Breast epithelium (tissue), 3 donors: ENCODE data around the gene EPHA2.

ENCODE experiments used
- CTCF ChIP-seq, 3 donors: fragments of 450-650 bp; IDR thresholded peaks; one replicate each; pipeline ENCODE4 v1.5.1; 2016 to 2017; ENCODE audit warnings: antibody characterized with exemption in 3 of 3, mild to moderate bottlenecking in 3 of 3, moderate library complexity in 3 of 3
- POLR2A ChIP-seq: fragments of 450-650 bp; IDR thresholded peaks from one replicate; pipeline ENCODE4 v1.6.1; 2016; ENCODE audit warnings: antibody characterized with exemption, mild to moderate bottlenecking, moderate library complexity
- POLR2AphosphoS5 ChIP-seq, 3 donors: sonication (generic); formaldehyde crosslinking; IDR thresholded peaks; one replicate each; pipeline ENCODE4 v1.6.1; 2017; ENCODE audit warnings: antibody characterized with exemption in 3 of 3

- no peak for TF ChIP-seq CTCF (IDR thresholded peaks at IDR 0.05)
- no peak for TF ChIP-seq POLR2A
- peak in 1 of 3 donors; percentile 51 for TF ChIP-seq POLR2AphosphoS5 (IDR thresholded peaks at IDR 0.05)
These were observed 64.6 kb downstream of the EPHA2 start for GRCh38 chr1:16091296-16091695.
